Suprapubic skin (tissue), 4 donors: ENCODE data around the gene CS.

Source experiments
- CTCF ChIP-seq, 2 donors: fragments of 200-600 bp in 1 of 2; fragments of 450-650 bp in 1 of 2; sonication (generic) in 1 of 2; IDR thresholded peaks; one replicate each; pipeline ENCODE4 v1.5.1; 2016 to 2019; ENCODE audit warnings: antibody characterized with exemption in 2 of 2, mild to moderate bottlenecking in 1 of 2, moderate library complexity in 1 of 2
- EP300 ChIP-seq: sonication (generic); formaldehyde crosslinking; IDR thresholded peaks from one replicate; pipeline ENCODE4 v1.6.1; 2017; ENCODE audit warnings: antibody characterized with exemption
- POLR2A ChIP-seq, 2 donors: fragments of 450-650 bp; IDR thresholded peaks; one replicate each; pipeline ENCODE4 v1.6.1; 2017; ENCODE audit warnings: antibody characterized with exemption in 2 of 2, mild to moderate bottlenecking in 2 of 2, moderate library complexity in 2 of 2
- POLR2AphosphoS5 ChIP-seq, 3 donors: sonication (generic); formaldehyde crosslinking; IDR thresholded peaks; one replicate each; pipeline ENCODE4 v1.6.1; 2017; ENCODE audit warnings: antibody characterized with exemption in 3 of 3

DNA sequence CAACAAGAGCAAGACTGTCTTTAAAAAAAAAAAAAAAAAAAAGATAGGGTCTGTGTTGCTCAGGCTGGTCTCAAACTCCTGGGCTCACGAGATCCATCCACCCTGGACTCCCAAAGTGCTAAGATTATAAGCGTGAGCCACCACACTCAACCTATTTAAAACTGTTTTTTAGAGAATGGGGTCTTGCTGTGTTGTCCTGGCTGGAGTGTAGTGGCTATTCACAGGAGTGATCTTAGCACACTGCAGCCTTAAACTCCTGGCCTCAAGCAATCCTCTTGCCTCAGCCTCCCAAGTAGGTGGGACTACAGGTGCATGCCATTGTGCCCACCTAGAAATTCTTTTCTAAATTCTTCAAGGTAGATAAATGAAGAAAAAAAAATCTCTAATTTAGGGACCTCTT is 25.8 kb downstream of the CS start:
- no peak for TF ChIP-seq CTCF (IDR thresholded peaks at IDR 0.05)
- TF ChIP-seq POLR2A (IDR thresholded peaks at IDR 0.05): no peak
- TF ChIP-seq EP300: no peak
- TF ChIP-seq POLR2AphosphoS5 (IDR thresholded peaks at IDR 0.05): no peak
